Activated naive CD4-positive, alpha-beta T cell treated with anti-CD3 and anti-CD28 coated beads, Interleukin-2, amount 50 U/mL, for 16 hours (primary cell): ENCODE results near the gene SPDEF.

Source experiments
- DNase-seq: peaks from one replicate; pipeline ENCODE4 v3.0.0-alpha.2; 2020

The SPDEF gene

GRCh38 chr6:34562350-34562749, 6.2 kb upstream of the SPDEF start:
- no peak for DNase-seq

GRCh38 chr6:34561227-34561530, 5.0 kb upstream of the SPDEF start:
- no peak for DNase-seq

GRCh38 chr6:34560366-34561226, 4.5 kb upstream of the SPDEF start:
- DNase-seq, result no peak

- DNase-seq, result no peak
Observed at GRCh38 chr6:34559651-34560365, 3.7 kb upstream of the SPDEF start.

GRCh38 chr6:34558172-34558714, 2.1 kb upstream of the SPDEF start:
- DNase-seq, result no peak

- no peak for DNase-seq
Observed at GRCh38 chr6:34557228-34557627, 1.1 kb upstream of the SPDEF start.

- DNase-seq, result no peak
Observed at GRCh38 chr6:34556493-34556892, 364 bp upstream of the SPDEF start.

GRCh38 chr6:34555328-34555727, 801 bp downstream of the SPDEF start:
- DNase-seq, result no peak

- no peak for DNase-seq
Observed at GRCh38 chr6:34555007-34555322, 1.2 kb downstream of the SPDEF start.

- no peak for DNase-seq
Observed at GRCh38 chr6:34554291-34555006, 1.7 kb downstream of the SPDEF start.

- DNase-seq, result no peak
Observed at GRCh38 chr6:34553750-34554149, 2.4 kb downstream of the SPDEF start.

- no peak for DNase-seq
Observed at GRCh38 chr6:34553146-34553545, 3.0 kb downstream of the SPDEF start.

- DNase-seq, result no peak
Observed at GRCh38 chr6:34552620-34553019, 3.5 kb downstream of the SPDEF start.

GRCh38 chr6:34551720-34552119, 4.4 kb downstream of the SPDEF start:
- no peak for DNase-seq

- DNase-seq, result no peak
Observed at GRCh38 chr6:34549804-34550202, 6.3 kb downstream of the SPDEF start.

- DNase-seq, result no peak
Observed at GRCh38 chr6:34549026-34549803, 6.9 kb downstream of the SPDEF start.

- DNase-seq, result no peak
Observed at GRCh38 chr6:34547701-34548644, 8.2 kb downstream of the SPDEF start.

GRCh38 chr6:34546551-34547321, 9.4 kb downstream of the SPDEF start:
- DNase-seq, result no peak

GRCh38 chr6:34544776-34545471, 11.2 kb downstream of the SPDEF start:
- no peak for DNase-seq

- DNase-seq, result no peak
Observed at GRCh38 chr6:34544052-34544604, 12.0 kb downstream of the SPDEF start.
